Mucosa of stomach (tissue), 1 donor: Measurements from ENCODE around the gene PTS.

Experiments
- H3K27me3 ChIP-seq: one replicate; pipeline ENCODE4 v1.7.0; 2013; ENCODE audit warnings: mild to moderate bottlenecking, low read length; ENCODE audit not compliant: control insufficient read depth, insufficient read depth
- H3K36me3 ChIP-seq: one replicate; pipeline ENCODE4 v1.7.0; 2013; ENCODE audit warnings: low read length; ENCODE audit not compliant: control insufficient read depth, insufficient read depth
- H3K4me1 ChIP-seq: one replicate; pipeline ENCODE4 v1.7.0; 2013; ENCODE audit warnings: mild to moderate bottlenecking, low read length; ENCODE audit not compliant: control insufficient read depth, insufficient read depth
- H3K4me3 ChIP-seq: one replicate; pipeline ENCODE4 v1.7.0; 2013; ENCODE audit warnings: low read length
- H3K9ac ChIP-seq: one replicate; pipeline ENCODE4 v1.7.0; 2013; ENCODE audit warnings: mild to moderate bottlenecking, low read length, moderate library complexity
- H3K9me3 ChIP-seq: one replicate; pipeline ENCODE4 v1.7.0; 2013; ENCODE audit warnings: mild to moderate bottlenecking, low read length, moderate library complexity; ENCODE audit not compliant: control insufficient read depth
- donor health status: Pancreatic carcinoma.

PTS gene

DNA sequence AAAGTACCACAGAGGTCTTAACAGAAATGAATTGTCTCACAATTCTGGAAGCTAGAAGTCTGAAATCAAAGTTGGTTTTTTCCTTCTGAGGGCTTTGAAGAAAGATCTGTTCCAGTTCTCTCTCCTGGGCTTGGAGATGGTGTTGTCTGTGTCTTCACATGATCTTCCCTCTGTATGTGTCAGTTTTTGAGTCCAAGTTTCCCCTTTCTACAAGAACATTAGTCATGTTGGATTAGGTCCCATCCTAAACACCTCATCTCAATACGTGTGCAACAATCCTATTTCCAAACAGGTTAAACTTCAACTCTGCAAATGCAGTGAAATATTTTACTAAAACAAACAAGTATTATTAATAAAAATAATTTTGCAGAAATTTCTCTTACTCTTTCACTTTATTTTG is 3.1 kb upstream of the PTS start:
- no peaks in the 10 kb centered on the region for H3K27me3 ChIP-seq
- H3K4me1 ChIP-seq = peaks cover 11% of the 10 kb centered on the region
- H3K4me3 ChIP-seq = no peak overlapping the region
- H3K9ac ChIP-seq = no peak overlapping the region
- H3K9me3 ChIP-seq = no peaks in the 10 kb centered on the region
- no peaks in the 10 kb centered on the region for H3K36me3 ChIP-seq

DNA sequence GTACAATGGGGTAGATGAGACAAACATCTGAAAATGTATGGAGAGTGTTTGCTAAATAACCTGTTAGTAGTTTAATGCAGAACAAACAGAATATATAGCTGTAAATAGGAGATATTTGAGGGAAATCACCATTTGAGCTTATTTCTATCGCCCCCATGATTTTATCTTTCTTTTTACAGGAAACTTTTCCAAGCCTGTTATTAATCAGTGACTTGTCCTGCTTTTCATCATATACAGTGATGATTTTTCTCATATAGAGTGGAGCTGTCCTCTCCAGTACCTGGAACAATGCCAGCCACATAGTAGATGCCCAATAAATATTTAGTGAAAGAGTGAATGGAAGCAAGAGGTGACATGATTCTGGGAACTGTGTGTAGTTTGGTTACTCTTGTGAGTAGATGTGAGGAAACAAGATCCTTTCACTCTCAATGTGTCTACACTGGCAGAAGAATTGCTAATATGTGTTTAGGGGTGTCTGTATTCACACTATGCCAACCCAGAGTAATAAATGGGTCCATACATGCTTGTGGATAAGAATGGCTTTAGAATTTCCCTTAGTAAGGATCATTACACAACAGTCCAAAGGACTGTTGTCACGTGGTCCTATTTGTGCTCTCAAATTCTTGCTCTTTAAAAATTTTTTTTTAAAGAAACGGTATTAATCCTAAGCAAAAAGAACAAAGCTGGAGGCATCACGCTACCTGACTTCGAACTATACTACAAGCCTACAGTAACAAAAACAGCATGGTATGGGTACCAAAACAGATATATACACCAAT is 2.3 kb upstream of the PTS start:
- Histone ChIP-seq H3K36me3 (no peaks in the 10 kb centered on the region), H3K4me3 (no peak overlapping the region), H3K4me1 (peaks cover 11% of the 10 kb centered on the region), H3K27me3 (no peaks in the 10 kb centered on the region), H3K9ac (no peak overlapping the region), H3K9me3 (no peaks in the 10 kb centered on the region)

DNA sequence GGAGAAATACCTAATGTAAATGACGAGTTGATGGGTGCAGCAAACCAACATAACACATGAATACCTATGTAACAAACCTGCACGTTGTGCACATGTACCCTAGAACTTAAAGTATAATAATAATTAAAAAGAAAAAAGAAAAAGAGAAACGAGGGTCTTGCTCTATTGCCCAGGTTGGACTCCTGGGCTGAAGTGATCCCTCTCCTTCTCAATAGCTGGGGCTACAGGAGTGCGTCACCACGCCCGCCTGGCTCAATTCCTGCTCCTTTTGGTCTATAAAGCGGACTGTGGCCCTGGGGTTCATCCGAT is 521 bp upstream of the PTS start:
- peaks cover 8% of the 10 kb centered on the region for H3K4me1 ChIP-seq
- no peaks in the 10 kb centered on the region for H3K27me3 ChIP-seq
- no peaks in the 10 kb centered on the region for H3K36me3 ChIP-seq
- no peaks in the 10 kb centered on the region for H3K9me3 ChIP-seq
- peak overlapping the region; percentile 95 for H3K9ac ChIP-seq
- peak overlapping the region; percentile 99 for H3K4me3 ChIP-seq

DNA sequence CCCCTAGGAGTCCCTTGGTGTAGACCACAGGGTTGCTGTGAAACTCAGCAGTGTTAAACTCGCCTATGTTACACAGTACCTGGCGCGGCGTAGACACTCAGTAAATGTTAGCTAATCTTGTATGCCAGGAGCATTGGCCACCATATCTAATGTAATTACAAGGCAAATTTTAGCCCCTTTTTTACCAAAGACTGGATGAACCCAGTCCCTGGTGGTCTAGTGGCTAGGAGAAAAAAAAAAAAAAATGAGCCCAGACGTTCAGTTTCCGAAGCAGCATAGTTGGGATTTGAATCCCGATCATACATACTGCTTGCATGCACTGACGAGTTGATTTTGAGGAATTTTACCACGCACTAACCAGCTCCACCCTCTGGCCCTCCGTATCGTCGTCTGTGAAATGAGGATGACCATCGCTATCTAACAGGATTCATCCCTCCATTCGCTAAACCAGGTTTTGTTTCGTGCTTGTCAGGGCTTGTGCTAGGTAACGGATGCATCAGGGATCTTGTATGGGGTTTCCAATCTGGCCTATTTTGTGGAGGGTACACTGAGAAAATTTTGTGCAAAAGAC is 688 bp downstream of the PTS start:
- peak overlapping the region; percentile 95 for H3K9ac ChIP-seq
- H3K4me1 ChIP-seq = peaks cover 8% of the 10 kb centered on the region
- peak overlapping the region; percentile 99 for H3K4me3 ChIP-seq
- no peaks in the 10 kb centered on the region for H3K27me3 ChIP-seq
- H3K9me3 ChIP-seq = no peaks in the 10 kb centered on the region
- H3K36me3 ChIP-seq = no peaks in the 10 kb centered on the region

- Histone ChIP-seq H3K36me3 (no peaks in the 10 kb centered on the region), H3K9ac (peak overlapping the region; percentile 95), H3K27me3 (no peaks in the 10 kb centered on the region), H3K4me3 (no peak overlapping the region), H3K9me3 (no peaks in the 10 kb centered on the region), H3K4me1 (peaks cover 8% of the 10 kb centered on the region)
Measured at GRCh38 chr11:112227471-112227870, 1.2 kb downstream of the PTS start.

DNA sequence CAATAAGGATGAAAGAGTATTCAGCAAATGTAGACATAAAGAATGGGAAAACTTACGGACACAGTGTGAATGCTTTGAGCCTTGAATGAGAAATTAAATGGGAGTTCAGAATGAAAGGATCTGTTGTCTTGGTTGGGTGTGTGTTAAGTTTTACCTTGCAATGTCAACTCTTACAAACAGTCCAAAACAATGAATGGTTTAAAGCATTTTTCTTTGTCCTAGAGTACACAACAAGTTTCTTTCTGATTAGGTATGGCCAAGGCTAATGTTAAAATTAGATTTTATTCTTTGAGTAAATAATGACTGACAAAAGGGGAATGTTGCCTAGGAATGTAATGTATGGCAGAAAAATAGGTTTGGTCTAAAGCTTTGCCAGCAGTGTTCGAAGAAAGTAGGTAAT is 2.5 kb downstream of the PTS start:
- H3K9me3 ChIP-seq = no peaks in the 10 kb centered on the region
- no peak overlapping the region for H3K9ac ChIP-seq
- H3K4me3 ChIP-seq = no peak overlapping the region
- no peaks in the 10 kb centered on the region for H3K36me3 ChIP-seq
- peaks cover 8% of the 10 kb centered on the region for H3K4me1 ChIP-seq
- H3K27me3 ChIP-seq = no peaks in the 10 kb centered on the region

GRCh38 chr11:112229159-112229558 is 2.9 kb downstream of the PTS start:
- no peak overlapping the region for H3K9ac ChIP-seq
- no peaks in the 10 kb centered on the region for H3K9me3 ChIP-seq
- H3K4me1 ChIP-seq = peaks cover 8% of the 10 kb centered on the region
- no peaks in the 10 kb centered on the region for H3K27me3 ChIP-seq
- no peak overlapping the region for H3K4me3 ChIP-seq
- H3K36me3 ChIP-seq = no peaks in the 10 kb centered on the region

DNA sequence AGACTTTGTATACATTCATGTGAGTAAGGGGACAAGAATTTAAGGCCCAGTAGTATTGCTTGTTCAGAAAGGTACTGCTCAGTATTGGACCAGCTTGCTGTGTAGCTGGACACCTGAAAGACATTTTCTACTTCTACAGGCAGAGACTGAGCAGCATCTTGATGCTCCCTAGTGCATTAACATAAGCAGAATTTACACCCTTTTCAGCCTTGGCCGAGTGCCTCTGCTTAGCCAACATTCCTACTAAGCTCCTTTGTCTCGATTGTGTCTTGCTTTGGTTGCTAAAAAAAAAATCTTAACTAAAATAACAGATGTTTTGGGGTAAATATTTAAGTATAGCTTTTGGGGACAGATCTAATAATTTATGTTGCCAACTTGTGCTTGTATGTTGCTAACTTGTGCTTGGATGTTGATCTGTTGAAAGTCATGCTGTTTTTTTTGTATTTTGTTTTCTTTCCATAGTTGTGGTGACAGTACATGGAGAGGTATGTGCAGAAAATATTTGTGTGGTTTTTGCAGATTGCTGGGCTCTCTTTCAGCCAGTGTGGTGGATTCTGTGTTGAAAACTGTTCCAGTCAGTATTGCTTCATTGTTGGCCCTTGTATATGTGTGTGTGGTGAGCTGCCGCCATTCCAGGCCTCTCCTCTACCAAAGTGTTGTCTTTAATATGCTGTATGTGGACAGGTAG is 3.7 kb downstream of the PTS start:
- H3K36me3 ChIP-seq = no peaks in the 10 kb centered on the region
- H3K9ac ChIP-seq = no peak overlapping the region
- no peaks in the 10 kb centered on the region for H3K9me3 ChIP-seq
- H3K4me1 ChIP-seq = peaks cover 8% of the 10 kb centered on the region
- no peaks in the 10 kb centered on the region for H3K27me3 ChIP-seq
- no peak overlapping the region for H3K4me3 ChIP-seq

DNA sequence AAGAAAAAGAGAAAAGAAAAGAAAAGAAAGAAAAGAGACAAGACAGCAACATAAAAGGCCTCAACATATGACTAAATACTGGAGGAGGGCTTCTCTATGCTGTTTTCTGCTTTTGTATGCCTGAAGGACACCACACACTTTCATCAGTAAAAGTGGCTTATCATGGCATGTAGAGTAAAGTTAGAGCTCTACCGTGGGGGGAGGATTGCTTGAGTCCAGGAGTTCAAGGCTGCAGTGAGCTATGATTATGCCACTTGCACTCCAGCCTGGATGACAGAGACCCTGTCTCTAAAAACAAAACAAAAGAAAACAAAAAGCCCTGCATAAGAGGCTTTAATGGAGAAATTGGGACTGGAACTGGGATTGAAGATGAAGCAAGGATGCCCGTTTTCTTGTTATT is 5.7 kb downstream of the PTS start:
- Histone ChIP-seq H3K9ac (no peak overlapping the region), H3K27me3 (no peaks in the 10 kb centered on the region), H3K36me3 (no peaks in the 10 kb centered on the region), H3K9me3 (no peaks in the 10 kb centered on the region), H3K4me1 (peaks cover 8% of the 10 kb centered on the region), H3K4me3 (no peak overlapping the region)

DNA sequence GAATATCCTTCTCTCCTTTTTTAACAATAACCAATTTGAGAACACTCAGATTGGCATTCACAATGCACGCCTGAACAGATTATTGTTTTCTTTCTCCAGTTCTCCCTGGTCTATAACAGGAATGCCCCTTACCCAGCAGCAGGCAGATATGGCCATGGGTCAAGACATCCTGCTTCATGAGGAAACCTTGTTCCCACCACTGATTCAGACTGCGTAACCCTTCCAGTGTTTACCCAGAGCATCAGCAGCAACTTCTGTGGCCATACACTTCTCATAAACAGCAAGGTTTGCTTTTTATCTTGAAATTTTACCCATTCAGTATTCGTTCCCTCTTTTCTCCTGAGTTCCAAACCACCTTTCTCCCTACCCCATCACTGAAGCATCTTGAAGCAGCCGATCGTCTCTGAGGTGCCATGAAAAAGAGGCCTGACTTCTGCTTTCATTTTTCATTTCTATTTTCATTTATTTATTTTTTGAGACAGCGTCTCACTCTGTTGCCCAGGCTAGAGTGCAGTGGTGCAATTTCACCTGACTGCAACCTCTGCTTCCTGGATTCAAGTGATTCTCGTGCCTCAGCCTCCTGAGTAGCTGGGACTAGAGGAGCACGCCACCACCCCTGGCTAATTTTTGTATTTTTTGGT is 9.6 kb downstream of the PTS start:
- Histone ChIP-seq H3K27me3 (no peaks in the 10 kb centered on the region), H3K9me3 (no peaks in the 10 kb centered on the region), H3K4me3 (no peak overlapping the region), H3K9ac (no peak overlapping the region), H3K4me1 (no peaks in the 10 kb centered on the region), H3K36me3 (peaks cover 5% of the 10 kb centered on the region)

- no peak overlapping the region for H3K9ac ChIP-seq
- no peaks in the 10 kb centered on the region for H3K4me1 ChIP-seq
- peaks cover 5% of the 10 kb centered on the region for H3K36me3 ChIP-seq
- H3K4me3 ChIP-seq = no peak overlapping the region
- no peaks in the 10 kb centered on the region for H3K9me3 ChIP-seq
- H3K27me3 ChIP-seq = no peaks in the 10 kb centered on the region
Measured at GRCh38 chr11:112237451-112237850, 11.2 kb downstream of the PTS start.

DNA sequence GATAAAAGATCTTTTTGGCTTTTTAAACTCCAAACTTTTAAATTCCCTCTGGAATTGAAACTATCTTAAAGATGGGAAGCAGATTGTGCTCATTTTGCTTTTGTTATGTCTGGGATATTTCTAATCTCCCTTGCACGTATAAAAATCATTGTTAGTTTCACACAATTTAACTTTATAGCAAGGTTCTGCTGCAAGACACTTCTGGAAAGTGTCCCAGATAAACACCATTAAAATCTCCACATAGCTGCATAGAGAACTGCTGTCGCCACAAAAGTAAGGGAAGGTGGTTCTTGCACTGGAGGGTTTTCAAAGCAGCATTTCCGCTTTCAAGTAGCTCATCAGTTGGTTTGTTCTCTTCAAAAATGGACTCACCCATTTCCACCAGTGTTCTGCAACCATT is 11.8 kb downstream of the PTS start:
- H3K4me1 ChIP-seq = no peaks in the 10 kb centered on the region
- peaks cover 5% of the 10 kb centered on the region for H3K36me3 ChIP-seq
- no peak overlapping the region for H3K4me3 ChIP-seq
- no peaks in the 10 kb centered on the region for H3K27me3 ChIP-seq
- H3K9me3 ChIP-seq = no peaks in the 10 kb centered on the region
- H3K9ac ChIP-seq = no peak overlapping the region
